Hippocampal formation (tissue), 2 donors: Measurements from ENCODE around the gene SMARCD2.
A peak's percentile ranks its signal among the peaks of the same experiment; 100 is the strongest.

Experiments used
- DNase-seq, 2 donors: peaks; one replicate each; lab custom pipeline; 2025; lab: John Stamatoyannopoulos, UW

SMARCD2 gene

DNA sequence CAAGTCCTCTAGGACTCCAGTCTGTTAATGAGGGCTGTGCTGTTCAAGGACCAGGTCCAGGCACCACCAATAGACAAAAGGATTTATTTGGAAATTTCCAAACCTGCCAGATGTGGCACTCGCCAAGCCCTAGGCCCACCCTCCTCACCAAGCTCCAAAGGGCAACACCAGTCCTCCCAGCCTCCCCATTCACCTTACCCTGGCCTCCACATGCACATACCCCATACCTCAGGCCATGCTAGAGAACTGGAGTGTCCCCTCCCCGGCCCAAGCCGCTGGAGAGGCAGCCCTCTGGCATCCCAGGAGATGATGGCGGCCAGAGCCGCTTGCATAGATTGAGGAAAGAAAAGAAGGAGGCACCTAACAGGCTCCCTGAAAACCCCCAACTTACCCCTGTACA, 10.5 kb downstream of the SMARCD2 start:
- DNase-seq: no peak

DNA sequence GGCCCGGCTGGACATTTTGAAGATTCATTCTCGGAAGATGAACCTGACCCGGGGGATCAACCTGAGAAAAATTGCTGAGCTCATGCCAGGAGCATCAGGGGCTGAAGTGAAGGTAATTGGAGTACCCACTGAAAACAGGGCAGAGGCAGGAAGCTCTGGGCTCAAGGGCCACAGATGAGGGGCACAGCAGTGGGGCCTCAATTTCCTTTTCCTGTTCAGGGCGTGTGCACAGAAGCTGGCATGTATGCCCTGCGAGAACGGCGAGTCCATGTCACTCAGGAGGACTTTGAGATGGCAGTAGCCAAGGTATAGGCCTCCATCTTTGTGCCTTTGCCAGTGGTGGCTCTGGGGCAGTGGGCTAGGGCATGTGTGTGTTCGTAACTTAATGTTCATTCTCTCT, 11.0 kb downstream of the SMARCD2 start:
- DNase-seq: no peak

DNA sequence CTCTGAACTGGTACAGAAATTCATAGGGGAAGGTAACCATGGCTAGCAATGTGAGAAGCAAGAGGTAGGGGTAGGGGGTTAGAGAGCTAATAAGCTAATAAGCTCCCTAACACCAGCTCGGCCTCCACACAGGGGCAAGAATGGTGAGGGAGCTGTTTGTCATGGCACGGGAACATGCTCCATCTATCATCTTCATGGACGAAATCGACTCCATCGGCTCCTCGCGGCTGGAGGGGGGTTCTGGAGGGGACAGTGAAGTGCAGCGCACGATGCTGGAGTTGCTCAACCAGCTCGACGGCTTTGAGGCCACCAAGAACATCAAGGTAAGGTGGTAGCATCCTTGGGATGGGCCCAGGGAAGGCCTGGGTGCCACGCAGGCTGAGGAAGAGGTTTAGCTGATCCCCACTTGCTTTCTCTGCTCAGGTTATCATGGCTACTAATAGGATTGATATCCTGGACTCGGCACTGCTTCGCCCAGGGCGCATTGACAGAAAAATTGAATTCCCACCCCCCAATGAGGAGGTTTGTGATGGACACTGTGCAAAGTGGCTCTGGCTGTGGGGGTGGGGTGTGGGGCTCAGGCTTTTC, 11.5 kb downstream of the SMARCD2 start:
- no peak for DNase-seq

DNA sequence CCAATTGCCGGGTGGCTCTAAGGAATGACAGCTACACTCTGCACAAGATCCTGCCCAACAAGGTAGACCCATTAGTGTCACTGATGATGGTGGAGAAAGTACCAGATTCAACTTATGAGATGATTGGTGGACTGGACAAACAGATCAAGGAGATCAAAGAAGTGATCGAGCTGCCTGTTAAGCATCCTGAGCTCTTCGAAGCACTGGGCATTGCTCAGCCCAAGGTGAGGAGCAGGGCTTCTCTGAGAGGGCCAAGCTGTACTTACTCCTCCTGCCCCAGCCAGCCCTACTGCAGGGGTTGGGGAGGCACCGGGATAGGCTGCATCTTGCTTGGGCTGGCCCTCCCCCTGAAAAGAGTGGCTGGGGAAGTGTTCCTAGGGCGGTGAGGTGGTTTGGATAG, 12.2 kb downstream of the SMARCD2 start:
- no peak for DNase-seq

DNA sequence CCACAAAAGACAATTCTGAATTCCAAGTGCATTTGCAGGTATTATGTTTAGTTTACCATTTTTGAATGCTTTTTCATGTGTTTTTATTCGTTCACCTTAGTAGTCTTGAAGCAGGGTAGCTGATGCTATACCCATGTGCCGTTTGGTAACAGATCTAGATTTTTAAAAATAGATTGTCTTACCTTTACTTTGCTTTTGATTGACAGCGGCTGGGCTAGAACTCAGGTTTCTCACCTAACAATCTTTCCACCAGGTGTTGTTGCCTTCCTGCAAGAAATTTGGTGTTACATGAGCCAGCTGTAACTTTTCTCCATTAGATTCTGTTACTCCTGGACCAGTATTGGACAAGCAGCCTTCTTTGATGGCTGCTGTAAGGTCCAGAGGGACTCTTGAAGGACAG, 13.5 kb downstream of the SMARCD2 start:
- DNase-seq: no peak

DNA sequence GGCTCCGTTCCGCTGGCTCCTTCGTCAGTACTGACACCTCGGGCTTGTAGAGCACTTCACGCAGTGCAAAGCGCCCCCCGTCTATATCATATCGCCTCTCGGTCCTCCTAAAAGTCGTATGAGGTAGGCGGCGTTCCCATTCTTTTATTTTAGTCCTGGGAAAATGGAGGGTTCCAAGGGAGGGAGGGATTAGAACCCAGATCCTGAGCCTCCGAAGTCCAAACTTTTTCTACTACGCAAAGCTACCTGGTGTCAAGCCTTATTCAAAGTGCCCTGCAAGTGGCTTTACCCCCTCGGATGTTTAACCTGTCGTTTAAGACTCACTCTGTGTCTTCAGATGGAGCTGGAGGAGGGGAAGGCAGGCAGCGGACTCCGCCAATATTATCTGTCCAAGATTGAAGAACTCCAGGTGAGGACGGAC, 14.7 kb downstream of the SMARCD2 start:
- DNase-seq: no peak

DNA sequence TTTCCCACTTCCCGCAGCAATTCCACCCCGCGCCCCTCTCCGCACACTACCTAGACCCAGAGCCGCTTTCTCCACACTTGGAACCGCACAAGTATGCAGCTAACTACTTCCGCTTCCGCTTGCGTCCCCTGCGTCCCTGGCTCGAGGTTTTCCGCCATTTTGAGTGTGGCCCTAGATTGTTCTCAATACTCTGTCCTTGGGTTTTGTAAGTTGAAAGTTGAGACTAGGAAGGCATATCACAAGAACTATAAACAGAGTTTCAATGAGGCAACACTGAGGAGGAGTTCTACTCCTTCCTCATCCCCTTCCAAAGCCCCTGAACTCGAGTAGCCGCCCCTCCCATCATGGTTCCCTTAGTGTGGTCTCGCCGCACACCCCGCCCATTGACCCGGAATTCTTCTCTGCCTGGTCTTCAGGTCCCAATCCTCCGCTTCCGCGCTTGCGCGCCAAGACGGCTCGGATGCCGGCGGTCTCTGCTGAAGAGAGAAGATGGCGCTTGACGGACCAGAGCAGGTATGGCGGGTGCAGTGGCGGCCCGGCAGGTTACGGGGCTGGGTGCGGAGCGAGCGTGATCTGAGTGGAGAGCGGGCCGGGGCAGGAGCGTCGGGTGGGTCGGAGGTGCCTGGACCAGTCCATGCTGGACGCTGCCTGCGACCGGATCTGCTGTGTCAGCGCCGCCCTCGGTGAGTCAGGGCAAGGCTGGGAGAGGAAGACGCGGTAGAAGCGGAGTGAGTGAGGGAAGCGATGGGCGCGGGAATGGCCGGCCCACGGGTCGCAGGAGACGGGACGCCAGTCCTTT, 15.3 kb downstream of the SMARCD2 start, which contains the start of the genes FTSJ3 and PSMC5:
FTSJ3 (minus strand) TSS at position 662 of the 799 bp plus-strand sequence. CDS start 761 bp downstream, outside the sequence.
PSMC5 (plus strand) TSS at position 430 of the 799 bp plus-strand sequence; CDS start at position 490, 60 bp downstream.
- DNase-seq: peak; percentile 93 to 96

DNA sequence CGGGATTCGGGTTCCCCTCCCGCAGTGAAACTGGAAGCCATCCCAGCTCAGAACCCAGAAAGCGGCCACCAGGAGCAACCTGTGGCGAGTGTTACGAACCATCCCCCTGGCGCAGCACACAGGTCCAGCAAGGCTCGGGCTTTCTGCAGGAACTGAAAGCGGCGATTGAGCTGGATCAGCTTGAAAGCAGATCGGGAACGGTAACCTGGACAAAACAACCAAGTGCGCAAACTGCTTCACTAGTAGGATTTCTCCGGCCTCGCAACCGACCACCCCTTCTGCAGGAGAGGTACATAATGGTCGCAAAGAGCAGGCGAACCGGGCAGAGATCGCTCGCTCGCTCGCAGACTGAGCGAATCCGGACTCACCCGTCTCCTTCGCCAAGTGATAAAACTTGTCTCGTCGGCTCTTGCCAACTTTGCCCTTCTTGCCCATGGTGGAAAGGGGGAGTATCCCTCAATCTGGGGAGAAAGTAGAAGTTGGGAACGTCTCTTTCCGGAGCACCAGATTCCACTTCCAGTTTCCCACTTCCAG, 15.9 kb downstream of the SMARCD2 start:
- DNase-seq: no peak

DNA sequence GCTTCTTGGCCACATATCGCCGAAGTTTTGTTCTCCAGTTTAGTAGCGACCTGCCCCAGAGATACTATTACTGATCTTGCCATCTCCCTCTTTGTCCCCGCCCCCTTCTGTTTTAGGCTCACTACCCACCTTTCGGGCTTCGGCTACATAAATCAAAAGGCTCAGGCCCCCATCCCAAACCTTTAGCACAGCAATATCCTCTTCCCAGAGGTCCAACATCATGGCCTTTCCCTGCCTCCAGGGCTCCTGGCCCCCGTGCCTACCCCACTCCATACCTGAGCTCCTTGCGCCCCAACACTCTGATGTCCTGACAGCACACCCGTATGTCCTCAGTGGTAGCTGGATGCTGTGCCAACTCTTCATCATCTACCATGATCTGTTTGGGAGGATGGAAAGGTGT, 18.1 kb downstream of the SMARCD2 start:
- no peak for DNase-seq

DNA sequence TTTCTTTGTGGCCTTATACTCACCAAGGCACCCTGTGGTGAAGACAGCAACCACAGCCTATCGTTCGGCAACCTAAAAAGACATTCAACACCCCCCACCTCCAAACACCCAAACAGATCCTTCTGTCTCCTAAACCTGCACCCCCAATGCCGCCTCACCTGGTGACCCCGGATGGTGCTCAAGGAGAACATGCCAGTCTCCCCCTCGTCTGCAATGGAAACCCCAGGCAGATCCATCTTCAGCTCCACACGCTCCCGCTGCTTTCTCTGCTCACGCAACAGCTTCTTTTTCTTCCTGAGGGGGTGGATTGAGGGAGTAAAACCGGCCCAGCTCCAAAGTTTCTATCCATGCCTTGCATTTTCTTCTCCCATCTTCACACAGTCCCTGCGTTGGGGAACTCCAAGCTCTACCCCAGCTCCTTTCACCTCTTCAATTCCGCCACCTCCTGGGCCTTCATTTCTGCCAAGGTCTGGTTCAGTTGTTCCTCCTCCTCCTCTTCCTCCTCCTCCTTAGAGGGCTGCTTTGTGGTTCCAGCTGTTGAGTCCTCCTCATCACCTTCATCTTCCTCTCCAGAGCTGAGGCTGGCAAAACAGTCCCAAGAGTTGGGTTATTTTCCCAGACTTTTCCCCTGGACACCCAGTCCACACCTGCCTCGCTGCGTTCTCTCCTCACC, 18.7 kb downstream of the SMARCD2 start:
- DNase-seq: no peak

DNA sequence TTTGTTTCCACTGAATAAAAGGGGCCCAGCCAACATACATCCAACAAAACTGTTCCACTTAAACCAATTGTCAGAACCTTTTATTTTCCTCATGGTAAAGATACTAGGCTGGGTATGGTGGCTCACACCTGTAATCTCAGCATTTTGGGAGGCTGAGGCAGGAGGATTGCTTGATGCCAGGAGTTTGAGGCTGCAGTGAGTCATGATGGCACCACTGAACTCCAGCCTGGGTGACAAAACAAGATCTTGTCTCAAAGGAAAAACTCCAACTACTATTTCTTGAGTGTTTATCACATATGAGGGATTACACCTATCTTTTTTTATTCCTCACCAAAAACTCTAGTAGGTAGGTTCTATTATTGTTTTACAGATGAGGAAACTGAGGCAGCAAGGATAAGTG, 19.9 kb downstream of the SMARCD2 start:
- no peak for DNase-seq

DNA sequence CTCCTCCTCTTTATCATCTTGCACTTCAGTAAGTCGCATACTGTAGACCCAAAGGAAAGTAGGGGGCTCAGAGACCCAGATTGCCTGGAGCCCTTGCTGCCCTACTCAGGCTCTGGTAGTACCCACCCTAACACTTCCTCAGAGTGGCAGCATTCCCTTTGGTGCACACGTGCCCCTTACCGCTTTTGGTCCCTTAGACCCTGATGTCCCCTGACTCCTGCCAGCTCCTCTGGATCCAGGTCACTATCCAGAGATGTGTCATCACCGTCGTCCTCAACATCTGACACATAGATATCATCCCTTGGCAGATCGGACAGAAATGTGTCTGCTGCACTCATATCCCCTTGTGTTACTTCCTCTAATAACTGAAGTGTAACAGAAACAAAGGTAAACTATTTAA, 20.7 kb downstream of the SMARCD2 start:
- DNase-seq: no peak

DNA sequence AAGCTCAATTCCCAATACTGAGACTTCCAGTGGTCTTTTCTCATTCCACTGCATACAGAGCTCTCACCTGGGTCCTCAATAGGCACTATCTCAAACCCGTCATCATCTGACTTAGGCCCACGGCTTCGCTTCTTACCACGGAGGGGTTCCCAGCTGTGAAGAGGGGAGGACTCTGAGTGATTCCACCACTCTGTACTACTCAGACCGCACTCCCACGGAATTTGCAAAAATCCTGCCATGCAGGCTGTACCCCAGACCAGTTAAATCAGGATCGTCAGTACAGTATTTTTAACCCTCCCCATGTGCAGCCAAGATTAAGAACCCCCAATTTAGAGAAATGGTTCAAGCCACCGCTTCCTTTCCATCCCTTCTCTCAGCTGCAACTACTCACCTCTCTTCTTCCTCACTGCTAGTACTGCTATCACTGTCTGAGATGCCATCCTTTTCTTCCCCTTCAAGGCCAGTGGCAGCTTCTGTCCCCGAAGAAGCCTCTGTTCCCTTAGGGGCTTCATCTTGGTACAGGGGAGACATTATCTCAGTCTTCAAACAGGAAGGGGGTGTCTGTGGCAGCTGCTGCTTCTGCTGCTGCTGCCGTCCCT, 21.4 kb downstream of the SMARCD2 start:
- DNase-seq: no peak

DNA sequence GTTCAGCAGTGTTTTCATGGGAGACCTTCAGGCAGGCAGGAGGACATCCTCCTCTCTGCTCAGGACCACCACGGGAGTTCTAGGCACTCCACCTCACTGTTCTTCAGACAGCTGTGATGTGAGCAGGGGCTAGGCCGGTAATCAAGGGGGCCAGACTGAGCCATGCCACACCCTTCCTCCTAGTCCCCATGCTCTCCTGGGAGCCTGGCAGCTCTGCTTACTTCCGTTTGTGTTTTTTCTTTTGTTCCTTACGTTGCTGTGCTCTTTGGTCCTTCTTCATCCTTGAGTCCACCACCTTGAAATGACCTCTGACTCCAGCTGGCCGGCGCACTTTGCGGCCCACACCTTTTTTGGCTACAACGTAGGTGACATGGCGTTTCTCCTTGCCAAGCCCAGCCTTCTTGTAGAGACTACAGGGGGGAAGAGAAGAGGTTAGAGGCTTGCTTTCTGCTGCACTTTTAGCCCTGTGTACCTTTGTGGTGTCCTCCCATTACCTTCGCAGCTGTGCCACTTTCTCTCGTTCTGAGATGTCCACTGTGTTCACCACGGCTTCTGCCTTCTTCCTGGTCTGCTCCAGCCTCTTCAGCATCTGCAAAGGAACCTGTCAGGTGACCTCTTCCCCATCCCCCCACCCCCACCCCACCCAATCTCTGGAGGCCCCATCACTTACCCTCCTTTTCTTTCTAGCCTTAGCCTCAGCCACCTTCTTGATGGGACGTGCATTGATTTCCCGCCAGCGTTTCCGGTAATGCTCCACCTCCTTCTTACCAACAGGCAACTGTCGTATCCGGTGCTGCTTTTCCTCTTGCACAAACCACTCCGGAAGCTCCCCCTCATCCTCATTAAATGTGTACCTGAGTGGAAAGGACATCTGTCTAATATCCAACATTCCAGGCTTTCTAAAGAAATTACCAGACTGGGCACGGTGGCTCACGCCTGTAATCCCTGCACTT, 22.6 kb downstream of the SMARCD2 start:
- no peak for DNase-seq

DNA sequence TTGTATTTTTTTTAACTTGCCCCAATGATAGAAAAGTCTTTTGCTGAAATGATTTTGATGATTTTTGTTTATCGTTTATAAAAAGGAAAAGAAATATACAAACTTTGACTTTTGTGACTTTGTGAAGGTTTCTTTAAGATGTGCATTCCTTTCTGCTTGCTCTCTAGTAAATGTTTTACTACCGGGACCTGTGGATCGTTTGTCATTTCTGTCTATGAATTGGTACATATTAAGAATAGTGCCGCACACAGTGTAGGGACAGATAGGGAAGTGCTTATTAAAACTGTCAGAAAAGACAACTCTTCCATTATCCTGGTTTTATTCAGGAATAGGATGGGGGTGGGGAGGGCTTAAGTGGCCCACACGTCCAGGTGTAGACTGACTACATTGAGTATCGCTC, 23.4 kb downstream of the SMARCD2 start:
- DNase-seq: no peak

DNA sequence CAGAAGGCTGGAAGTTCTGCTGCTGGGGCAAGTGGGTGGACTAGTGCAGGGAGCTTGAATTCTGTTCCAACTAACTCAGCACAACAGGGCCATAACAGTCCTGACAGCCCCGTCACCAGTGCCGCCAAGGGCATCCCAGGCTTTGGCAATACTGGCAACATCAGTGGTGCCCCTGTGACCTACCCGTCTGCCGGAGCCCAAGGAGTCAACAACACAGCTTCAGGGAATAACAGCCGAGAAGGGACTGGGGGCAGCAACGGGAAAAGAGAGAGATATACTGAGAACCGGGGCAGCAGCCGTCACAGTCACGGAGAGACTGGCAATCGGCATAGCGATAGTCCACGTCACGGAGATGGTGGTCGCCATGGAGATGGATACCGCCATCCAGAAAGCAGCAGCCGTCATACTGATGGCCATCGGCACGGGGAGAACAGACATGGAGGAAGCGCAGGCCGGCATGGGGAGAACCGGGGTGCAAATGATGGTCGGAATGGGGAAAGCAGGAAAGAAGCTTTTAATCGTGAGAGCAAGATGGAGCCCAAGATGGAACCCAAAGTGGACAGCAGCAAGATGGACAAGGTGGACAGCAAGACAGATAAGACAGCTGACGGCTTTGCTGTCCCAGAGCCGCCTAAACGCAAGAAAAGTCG, 24.6 kb downstream of the SMARCD2 start:
- DNase-seq: no peak

DNA sequence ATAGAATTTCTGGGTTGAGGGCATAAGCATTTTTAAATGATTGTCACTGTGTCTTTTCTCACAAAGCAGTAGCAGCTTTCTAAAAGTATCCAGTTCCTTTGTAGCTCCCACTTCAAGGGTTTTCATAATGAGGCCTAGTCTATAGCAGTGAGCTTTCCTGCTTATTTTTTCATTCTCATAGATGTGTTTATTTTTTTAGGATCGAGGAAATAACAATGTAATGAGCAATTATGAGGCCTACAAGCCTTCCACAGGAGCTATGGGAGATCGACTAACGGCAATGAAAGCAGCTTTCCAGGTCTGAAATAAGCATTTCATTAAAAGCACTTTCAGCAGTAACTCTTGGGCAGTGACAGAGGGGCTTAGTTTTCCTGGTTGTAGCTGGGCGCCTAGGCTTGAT, 25.8 kb downstream of the SMARCD2 start:
- no peak for DNase-seq

DNA sequence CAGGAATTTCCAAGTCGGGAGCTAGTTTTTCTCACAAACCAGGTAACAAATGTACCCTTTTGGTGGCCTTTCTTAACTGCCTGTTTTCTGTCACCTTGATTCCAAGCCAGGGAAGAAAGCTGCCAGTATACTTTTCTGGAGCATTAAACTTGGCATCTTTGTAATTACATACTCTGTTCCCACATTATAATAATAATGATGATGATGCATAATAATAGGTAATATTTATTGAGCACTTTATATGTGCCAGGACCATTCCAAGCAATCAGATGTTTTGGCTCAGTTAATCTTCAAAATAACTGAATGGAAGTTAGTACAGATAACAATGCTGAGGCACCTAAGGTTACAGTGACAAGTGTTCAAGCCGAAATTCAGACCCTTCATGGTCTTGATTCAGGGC, 26.4 kb downstream of the SMARCD2 start:
- no peak for DNase-seq

DNA sequence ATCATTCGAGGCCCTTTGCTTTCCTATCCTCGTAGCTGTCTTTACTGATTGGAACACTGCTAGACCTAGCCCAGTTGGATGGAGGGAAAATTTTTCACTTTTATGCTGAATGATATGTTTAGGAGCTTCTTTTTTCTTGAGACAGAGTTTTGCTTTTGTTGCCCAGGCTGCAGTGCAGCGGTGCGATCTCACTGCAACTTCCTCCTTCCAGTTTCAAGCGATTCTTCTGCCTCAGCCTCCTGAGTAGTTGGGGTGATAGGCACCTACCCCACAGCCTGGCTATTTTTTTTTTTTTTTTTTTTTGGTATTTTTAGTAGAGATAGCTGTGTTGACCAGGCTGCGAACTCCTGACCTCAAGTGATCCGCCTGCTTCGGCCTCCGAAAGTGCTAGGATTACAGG, 32.5 kb downstream of the SMARCD2 start:
- no peak for DNase-seq

DNA sequence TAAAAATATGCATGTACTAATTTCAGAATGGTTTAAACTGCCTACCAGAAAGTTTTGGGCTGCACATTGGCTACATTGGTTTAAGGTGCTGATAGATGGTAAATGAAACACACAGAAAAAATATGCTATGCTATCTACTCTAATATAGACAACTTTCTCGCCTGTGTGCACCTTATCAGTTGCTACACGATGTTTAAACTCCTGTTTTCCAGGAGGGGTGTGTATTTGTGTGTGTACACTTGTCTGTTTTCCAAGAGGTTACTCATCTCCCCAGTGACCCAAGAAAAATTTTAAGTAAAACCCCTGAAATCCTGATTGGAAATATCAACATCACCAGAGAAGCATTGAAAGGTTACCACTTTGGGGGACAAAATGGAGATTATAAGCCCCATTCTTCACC, 36.9 kb downstream of the SMARCD2 start:
- no peak for DNase-seq

DNA sequence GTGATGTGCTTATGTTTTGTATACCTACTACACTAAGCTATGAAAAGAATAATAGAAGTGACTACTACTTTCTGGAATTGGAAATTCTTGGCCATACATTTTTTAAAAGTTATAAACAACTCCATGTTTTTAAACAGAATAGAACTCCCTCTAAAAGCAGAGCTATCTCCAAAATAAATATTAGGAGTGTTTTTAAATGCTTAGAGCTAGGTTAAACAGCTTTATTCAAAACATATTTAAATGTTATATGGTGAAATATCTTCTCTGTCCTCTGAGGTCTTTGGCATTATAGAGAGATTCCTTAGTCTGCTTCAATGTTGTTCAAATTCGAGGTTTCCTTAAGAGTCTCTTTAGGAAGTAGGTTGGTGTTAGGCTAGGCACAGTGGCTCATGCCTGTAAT, 38.2 kb downstream of the SMARCD2 start:
- no peak for DNase-seq
